LNCaP clone FGC (cell line): ENCODE results near the gene SLC18B1.

Experiments used
- DNase-seq: peaks from one replicate; pipeline ENCODE4 v3.0.0-alpha.2; 2011; ENCODE audit warnings: low read depth
- H3K4me3 ChIP-seq: 2 replicates; pipeline ENCODE4 v1.5.1; 2011; ENCODE audit warnings: mild to moderate bottlenecking, low read depth, low read length, control low read depth
- TF ChIP-seq, protein P1 (sequence below): IDR thresholded peaks from 2 replicates; pipeline ENCODE4 v1.5.1; 2012; ENCODE audit warnings: mild to moderate bottlenecking; ENCODE audit not compliant: control insufficient read depth, insufficient read depth; ENCODE audit errors: extremely low read depth

Gene SLC18B1

DNA sequence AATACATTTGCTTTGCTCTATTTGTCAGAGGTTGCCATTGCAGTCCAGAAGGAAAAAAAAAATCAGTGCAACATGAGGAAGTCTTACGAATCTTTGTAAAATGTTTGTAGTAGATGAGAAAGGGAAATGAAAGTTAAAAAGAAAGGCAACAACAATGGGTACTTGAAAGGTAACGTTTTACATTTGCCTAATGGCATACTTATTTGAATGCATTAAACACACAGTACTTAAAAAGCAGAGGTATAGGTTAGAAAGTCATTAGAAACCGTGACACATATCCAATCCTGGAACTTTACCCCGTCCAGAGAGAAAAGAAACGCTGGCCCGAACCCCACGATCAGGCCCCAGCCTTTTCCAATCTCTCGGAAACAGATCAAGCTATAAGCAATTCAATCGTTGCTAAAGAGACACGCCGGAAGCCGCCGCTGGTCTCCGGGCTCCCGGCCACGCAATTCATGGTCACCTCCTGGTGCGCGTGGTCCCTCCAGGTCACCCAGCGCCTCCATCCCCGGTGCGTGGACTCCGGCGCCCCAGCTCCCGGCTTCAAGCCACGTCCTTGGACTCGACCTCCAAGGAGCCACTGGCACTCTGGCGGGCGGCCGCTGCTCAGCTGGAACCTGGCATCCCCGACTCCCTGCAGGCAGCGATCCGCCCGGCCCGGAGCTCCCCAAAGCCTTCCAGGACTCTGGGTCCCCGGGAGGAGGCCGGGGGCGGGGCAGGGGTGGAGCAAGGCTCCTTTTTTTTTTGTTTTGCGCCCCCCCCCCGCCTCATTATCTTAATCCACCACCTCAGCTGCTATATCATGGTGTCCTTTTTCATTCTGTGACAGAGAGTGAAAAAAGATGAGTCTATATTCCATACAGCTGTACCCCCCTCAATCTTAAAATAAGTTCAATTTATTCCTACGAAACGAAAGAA lies at the start of gene SLC18B1:
Gene SLC18B1 (minus strand): TSS at position 687 of the 918 bp plus-strand sequence. CDS start 181 bp downstream, at position 506.
- no peak for DNase-seq
- H3K4me3 ChIP-seq = peak within 1 kb of the TSS; percentile 58
- TF ChIP-seq, protein P1, sequence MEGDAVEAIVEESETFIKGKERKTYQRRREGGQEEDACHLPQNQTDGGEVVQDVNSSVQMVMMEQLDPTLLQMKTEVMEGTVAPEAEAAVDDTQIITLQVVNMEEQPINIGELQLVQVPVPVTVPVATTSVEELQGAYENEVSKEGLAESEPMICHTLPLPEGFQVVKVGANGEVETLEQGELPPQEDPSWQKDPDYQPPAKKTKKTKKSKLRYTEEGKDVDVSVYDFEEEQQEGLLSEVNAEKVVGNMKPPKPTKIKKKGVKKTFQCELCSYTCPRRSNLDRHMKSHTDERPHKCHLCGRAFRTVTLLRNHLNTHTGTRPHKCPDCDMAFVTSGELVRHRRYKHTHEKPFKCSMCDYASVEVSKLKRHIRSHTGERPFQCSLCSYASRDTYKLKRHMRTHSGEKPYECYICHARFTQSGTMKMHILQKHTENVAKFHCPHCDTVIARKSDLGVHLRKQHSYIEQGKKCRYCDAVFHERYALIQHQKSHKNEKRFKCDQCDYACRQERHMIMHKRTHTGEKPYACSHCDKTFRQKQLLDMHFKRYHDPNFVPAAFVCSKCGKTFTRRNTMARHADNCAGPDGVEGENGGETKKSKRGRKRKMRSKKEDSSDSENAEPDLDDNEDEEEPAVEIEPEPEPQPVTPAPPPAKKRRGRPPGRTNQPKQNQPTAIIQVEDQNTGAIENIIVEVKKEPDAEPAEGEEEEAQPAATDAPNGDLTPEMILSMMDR = no peak

GRCh38 chr6:132843316-132844035 lies 45.0 kb upstream of the SLC18B1 start:
- TF ChIP-seq, protein P1 = no peak
- DNase-seq = no peak
- no peak overlapping the region for H3K4me3 ChIP-seq

DNA sequence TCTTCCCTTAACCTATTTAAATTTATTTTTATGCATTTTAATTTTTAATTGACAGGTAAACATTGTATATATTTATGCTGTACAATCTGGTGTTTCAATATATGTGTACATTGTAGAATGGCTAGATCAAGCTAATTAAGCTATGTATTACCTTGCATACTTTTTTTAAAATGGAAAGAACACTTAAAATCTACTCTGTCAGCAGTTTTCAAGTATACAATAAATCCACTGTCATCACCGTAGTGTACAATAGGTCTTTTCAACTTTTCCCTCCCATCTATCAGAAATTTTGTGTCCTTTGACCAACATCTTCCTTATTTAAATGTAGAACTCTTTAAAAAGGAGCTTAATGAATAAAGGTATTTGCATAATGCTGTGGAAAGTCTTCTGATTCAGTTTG lies 43.5 kb upstream of the SLC18B1 start:
- TF ChIP-seq, protein P1 = no peak
- DNase-seq = no peak
- no peak overlapping the region for H3K4me3 ChIP-seq

DNA sequence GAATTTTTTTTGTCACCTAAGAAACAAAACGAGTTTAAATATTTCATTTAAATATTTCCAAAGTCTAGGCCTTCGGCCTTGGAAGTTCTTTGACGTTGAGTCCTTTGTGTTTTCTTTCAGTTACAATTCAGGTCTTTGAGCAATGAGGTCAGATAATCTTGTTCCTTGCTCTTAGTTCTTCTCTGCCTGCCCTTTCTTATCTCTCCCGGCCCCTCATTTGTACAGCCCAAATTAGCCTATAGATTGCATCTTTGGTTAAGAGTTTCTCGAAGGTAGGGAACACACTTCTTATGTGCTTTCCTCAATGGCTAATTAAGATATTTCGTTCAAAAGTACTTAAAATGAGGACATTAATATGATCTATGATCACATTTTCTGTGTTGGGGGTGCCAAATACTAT lies 34.5 kb upstream of the SLC18B1 start:
- no peak overlapping the region for H3K4me3 ChIP-seq
- no peak for DNase-seq
- TF ChIP-seq, protein P1 = no peak

DNA sequence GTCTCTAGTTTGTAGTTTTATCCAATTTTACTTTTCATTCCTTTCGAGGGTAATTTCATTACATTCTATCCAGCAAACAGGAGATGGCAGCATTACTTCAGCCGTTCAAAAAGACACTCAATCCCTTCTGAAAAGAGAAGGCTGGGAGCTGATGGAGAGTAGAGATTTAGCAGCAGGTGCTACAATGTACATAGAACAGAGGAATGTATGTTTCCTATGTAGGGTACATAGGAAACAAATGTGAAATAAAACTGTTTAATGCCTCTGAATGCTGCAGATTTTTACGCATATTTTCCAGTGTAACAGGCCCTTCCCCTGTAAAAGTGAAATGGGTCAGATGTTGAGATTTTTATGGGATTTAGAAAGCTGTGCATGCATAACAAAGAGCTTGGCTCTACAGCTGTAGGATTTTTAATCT lies 31.9 kb upstream of the SLC18B1 start:
- DNase-seq = no peak
- no peak overlapping the region for H3K4me3 ChIP-seq
- TF ChIP-seq, protein P1 = peak; percentile 81

- H3K4me3 ChIP-seq = no peak overlapping the region
- TF ChIP-seq, protein P1 = no peak
- DNase-seq = no peak
Measured at GRCh38 chr6:132820629-132821381, 22.4 kb upstream of the SLC18B1 start.
